ENCODE results near the gene VPS13C.

DNA sequence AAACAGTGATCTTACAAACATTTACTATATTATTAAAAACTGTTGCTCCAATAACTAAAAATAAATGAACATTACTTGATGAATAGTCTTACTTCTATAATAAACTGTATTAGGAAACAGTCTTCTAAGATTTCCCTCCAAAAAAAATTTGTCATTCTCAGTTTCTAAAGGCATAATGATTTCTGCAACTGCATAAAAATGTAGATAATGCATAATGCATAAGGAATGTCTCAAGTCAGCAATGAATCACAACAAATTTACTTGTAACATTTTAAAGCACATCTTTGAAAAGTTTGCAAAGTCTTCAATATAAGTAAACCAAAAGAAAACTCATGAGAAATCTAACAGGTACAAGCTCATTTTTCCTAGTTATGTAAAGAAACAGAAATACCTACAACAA lies 113.5 kb downstream of the VPS13C start:
- TF ChIP-seq SUZ12 (IDR thresholded peaks at IDR 0.05; ENCODE audit: extremely low read depth, insufficient read depth, insufficient read length) (no peak), ZNF274 (IDR thresholded peaks at IDR 0.05; ENCODE audit: low read depth, low read length) (no peak), YY1 (IDR thresholded peaks at IDR 0.05; ENCODE audit: insufficient read depth, insufficient read length) (no peak)

All from NT2/D1 (cell line).